Mammary microvascular endothelial cell (primary cell): ENCODE measurements around the gene TAF4. TPM values are rescaled to one million over a fixed set of nuclear protein-coding genes. Genes with fewer than 3 reads are reported as not detected.

Experiments used
- total RNA-seq: library from RNA; depleted of rRNA; stranded (reverse); fragments of >200 nt; gene quantifications from 2 replicates; pipeline ENCODE4 v1.2.3, GENCODE V29; 2015

Gene TAF4, protein sequence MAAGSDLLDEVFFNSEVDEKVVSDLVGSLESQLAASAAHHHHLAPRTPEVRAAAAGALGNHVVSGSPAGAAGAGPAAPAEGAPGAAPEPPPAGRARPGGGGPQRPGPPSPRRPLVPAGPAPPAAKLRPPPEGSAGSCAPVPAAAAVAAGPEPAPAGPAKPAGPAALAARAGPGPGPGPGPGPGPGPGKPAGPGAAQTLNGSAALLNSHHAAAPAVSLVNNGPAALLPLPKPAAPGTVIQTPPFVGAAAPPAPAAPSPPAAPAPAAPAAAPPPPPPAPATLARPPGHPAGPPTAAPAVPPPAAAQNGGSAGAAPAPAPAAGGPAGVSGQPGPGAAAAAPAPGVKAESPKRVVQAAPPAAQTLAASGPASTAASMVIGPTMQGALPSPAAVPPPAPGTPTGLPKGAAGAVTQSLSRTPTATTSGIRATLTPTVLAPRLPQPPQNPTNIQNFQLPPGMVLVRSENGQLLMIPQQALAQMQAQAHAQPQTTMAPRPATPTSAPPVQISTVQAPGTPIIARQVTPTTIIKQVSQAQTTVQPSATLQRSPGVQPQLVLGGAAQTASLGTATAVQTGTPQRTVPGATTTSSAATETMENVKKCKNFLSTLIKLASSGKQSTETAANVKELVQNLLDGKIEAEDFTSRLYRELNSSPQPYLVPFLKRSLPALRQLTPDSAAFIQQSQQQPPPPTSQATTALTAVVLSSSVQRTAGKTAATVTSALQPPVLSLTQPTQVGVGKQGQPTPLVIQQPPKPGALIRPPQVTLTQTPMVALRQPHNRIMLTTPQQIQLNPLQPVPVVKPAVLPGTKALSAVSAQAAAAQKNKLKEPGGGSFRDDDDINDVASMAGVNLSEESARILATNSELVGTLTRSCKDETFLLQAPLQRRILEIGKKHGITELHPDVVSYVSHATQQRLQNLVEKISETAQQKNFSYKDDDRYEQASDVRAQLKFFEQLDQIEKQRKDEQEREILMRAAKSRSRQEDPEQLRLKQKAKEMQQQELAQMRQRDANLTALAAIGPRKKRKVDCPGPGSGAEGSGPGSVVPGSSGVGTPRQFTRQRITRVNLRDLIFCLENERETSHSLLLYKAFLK
- total RNA-seq: 4.3 and 6.0 TPM in 2 replicates

GRCh38 chr20:62065674-62066338 lies at the start of gene TAF4:
TSS of gene TAF4 (minus strand) at chr20:62065881. CDS start at chr20:62065810, 71 bp downstream.

Other genes with a start within 250 kb of the TAF4 start
- gene LSM14B, start 56.6 kb upstream of the TAF4 start, total RNA-seq: 20.3 and 21.2 TPM in 2 replicates
- gene PSMA7, start 77.5 kb upstream of the TAF4 start, total RNA-seq: 607 and 683 TPM in 2 replicates
- 3.3 and 6.0 TPM in 2 replicates for gene SS18L1, start 77.9 kb upstream of the TAF4 start, total RNA-seq
- gene MTG2, start 117.1 kb upstream of the TAF4 start, total RNA-seq: 16.7 and 18.8 TPM in 2 replicates
- gene HRH3, start 154.4 kb upstream of the TAF4 start, total RNA-seq: not detected in 2 replicates
- 14.1 and 14.2 TPM in 2 replicates for gene OSBPL2, start 172.6 kb upstream of the TAF4 start, total RNA-seq
- gene ADRM1, start 237.1 kb upstream of the TAF4 start, total RNA-seq: 249 and 269 TPM in 2 replicates